HG03571 (cell line): ENCODE data around the gene CLEC2B.
"Not testable (repeated sequence)": the region's sequence is repeated elsewhere in the genome, so short reads cannot be mapped to it uniquely, and the experiment has no call there.

Source experiments
- ATAC-seq: cut with Tn5 transposase; IDR thresholded peaks from one replicate; pipeline ENCODE4 v1.9.1; 2021; ENCODE audit not compliant: unreplicated experiment

The CLEC2B gene

DNA sequence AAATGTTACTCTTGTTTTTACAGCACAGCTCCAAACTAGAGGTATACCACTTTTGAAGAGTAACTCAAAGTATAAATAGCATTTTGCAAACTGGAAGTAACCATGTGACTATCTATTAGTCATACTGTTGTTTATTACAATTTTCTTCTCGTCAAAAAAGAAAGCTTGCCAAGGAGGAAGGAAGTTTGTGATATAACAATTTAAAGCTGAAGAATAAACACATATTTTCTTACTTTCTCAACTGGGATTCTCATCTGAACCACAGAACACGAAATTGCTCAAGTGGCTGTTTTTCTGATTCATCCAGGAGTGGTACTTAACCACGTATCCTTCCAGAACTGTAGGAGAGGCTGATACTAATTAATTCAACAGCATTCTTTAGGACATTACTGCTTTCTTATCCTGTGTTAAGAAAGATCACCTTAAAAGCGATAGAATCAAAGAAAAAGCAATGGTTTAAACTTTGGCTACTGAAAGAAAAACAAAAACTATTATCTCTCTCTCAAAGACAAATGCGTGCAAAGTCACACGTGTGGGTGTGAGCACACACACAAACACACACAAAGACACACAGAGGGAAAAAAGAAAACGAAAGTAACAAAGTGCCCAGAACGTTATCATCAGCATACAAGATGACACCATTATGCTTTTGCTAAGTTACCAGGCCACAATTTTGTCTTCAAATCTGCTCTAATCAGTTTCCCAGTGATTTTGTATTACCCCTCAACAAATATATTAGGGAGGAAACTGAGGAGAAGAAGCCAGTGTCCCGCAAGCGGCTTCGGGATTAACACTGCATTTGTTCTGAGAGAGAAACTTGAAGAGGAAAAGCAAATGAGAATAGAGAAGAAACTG, at the start of gene CLEC2B:
TSS of gene CLEC2B (minus strand) at position 48 of the 855 bp plus-strand sequence.
- ATAC-seq: peak; percentile 40

DNA sequence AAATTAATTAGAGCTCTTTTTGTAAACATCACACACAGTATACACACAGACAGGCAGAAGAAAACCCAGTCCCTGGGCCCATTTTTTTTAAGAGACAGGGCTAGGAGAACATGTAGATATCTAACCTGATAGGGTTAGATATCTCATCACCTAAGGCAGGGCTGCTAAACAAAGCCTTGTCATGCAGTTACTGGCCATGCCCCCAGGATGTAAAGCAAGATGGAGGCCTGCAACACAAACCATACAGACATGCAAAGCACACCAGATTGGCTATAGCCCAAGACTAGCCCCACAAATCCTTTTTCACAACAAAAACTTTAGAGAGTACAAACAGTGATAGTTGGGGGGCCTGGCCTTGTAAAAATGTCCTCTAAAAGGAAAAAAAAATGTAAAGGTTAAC, 42.6 kb upstream of the CLEC2B start:
- ATAC-seq: no peak

DNA sequence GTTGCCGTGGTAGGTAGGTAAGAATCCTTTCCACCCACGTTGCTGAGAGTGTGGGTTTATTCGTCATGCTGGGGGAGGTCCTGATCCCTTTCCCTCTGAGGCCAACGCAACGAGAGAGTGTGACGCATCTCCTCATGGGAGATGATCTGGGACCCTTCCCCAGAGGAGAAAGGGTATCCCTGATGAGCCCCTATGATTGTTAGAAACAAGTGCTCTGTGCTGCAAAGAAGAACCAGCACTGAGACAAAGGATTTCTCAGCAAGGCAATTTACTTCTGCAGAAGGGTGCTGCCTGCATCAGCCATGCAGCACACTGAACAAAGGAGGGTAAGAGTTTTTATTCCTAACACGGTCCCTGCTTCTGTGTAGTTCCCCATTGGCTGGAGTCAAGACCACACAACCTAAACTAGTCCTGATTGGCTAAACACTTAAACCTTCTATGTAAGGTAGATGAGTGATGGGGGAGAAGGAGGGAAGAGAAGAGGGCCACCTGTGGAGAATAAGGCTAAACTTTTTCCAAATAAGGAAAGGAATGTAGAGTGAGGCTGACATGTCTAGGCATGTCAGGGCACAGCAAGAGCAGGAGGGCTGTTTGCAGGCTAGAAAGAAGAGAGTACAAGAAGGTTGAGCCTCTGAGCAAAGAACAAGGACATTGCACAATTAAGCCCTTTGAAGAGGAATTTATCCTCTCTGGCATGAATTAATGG, 41.7 kb upstream of the CLEC2B start:
- ATAC-seq: no peak

DNA sequence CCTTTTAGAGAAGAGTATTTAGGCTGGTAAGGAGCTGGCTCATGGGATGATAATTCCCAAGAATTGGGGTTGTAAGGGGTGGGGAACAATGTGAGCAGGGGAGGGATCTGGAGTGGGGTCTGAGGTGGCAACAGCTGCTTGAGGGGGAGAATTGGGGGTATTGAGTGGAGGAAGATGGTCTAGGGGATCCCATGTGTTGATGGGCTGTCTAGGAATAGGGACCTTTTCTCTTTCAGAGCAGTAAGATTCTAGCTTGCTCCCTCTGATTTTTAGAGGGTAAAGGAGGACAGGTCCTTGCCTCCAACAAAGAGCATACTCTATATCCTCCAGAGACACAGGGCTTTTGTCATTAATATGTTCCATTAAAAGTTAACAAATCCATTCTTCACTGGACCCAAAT, 40.6 kb upstream of the CLEC2B start:
- ATAC-seq: no peak

DNA sequence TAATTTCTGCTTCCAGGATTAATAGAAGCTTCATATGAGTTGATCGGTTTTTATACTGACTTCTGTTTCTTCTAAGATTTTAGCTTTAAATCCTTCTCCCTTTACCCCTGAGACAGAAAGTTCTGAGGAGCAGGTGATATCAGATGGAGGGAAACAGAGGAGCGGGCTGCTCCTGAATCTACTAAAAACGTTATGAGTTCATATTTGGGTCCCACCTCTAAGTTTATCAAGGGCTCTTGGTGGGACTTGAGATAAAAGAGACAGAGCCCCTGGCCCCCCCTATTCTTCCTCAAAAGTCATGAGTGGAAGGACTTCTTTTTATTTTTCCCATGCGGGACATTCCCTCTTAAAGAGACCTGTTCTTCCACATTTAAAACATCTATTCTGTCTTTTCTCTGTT, 39.2 kb upstream of the CLEC2B start:
- ATAC-seq: no peak

DNA sequence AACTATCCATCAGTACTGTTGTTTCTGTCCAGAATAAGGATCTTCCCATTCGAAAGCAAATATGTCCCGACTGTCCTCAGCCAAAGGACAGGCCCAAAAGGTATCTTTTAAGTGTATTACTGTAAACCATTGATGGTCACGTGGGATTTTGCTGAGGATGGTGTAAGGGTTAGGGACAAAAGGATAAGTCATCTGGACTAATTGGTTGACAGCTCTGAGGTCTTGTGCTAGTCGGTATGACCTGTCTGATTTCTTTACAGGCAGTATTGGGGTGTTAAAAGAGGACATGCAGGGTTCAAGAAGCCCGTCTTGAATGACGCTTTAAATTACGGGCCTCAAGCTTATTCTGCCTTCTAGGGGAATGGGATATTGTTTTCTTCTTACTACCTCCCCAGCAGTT, 38.6 kb upstream of the CLEC2B start:
- ATAC-seq: no peak

DNA sequence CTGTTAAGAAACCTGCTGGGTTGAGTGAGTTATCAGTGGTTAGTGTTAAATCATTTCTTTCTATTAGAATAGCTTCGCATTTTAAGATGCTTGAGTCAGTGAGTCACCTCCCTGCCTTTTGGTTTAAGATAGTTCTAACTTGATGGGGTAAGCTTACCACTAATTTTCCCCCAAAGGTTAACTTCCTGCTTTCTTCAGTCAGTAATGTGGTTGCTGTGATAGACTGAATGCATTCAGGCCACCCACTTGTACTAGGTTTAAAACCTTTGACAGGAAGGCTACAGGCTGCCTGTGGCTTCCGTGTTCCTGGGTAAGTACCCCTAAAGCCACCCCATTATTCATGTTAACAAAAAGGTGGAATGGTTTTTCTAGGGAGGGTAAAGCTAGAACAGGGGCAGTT, 37.7 kb upstream of the CLEC2B start:
- ATAC-seq: no peak

DNA sequence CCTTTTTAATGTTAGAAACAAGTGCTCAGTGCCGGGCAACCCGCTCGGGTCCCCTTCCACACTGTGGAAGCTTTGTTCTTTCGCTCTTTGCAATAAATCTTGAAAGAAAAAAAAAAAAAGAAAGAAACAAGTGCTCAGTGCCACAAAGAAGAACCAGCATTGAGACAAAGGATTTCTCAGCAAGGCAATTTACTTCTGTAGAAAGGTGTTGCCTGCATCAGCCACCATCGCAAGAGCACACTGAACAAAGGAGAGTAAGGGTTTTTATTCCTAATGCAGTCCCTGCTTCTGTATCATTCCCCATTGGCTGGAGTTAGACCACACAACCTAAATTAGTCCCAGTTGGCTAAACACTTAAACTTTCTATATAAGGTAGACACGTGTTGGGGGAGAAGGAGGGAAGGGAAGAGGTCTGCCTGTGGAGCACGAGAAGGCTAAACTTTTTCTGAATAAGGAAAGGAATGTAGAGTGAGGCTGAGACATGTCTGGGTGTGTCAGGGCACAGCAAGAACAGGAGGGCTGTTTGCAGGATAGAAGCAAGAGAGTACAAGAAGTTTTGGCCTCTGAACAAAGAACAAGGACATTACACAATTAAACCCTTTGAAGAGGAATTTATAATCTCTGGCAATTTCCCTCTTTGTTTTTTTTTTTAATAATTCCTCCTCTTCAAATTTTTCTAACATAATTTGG, 33.5 kb upstream of the CLEC2B start:
- no peak for ATAC-seq

DNA sequence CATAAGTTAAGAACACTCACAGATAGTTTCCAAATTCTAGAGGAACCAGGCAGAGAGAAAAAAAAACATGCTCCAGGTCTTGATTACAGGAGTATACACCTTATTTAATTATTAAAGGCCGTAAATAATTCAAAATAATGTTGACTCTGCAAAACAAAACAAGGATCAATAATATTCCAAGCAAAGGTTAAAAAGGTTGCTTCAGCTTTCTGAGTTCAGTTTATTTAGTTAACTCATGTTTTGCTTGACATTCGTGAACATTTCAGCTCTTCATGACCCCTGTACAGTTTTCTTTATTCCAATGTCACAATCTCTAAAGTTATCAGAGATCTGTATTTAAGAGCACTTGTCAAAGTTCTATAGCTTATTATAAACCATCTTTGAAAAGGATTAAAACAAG, 31.8 kb upstream of the CLEC2B start:
- no peak for ATAC-seq

DNA sequence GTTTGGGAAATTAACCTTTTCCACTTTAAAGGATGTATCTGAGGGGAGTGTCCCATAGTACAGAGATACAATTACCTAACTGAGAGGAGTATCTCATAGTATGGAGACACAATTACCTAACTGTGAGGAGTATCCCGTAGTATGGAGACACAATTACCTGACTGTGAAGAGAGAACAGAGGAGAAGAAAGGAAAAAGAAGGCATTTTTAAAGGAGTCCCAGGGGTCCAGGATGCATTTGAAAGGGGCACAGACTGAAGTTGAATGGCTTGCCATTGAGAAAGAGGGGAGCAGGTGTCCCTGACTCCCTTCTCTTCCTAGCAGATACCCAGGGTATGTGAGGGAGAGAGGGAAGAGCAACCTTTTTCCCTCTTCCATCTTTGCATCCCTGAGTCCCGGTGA, 30.1 kb upstream of the CLEC2B start:
- no peak for ATAC-seq

DNA sequence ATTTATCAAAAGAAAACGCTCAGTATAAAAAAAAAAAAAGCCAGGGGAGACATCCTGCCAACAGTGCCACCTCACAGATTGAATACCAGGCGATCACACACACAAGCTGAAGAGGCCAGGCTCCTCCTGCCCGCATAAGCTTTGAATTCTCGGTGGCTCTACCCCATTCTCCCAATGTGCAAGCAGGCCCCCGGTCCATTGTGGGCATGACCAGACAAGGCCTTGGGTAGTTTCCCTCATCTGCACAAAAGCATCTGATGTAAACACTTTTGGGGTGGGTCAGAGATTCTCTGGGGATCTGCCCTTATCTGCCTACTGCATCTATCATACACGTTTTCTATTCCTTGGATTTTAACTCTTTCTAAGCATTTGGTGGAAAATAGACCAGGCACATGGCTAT, 28.4 kb upstream of the CLEC2B start:
- ATAC-seq: no peak

DNA sequence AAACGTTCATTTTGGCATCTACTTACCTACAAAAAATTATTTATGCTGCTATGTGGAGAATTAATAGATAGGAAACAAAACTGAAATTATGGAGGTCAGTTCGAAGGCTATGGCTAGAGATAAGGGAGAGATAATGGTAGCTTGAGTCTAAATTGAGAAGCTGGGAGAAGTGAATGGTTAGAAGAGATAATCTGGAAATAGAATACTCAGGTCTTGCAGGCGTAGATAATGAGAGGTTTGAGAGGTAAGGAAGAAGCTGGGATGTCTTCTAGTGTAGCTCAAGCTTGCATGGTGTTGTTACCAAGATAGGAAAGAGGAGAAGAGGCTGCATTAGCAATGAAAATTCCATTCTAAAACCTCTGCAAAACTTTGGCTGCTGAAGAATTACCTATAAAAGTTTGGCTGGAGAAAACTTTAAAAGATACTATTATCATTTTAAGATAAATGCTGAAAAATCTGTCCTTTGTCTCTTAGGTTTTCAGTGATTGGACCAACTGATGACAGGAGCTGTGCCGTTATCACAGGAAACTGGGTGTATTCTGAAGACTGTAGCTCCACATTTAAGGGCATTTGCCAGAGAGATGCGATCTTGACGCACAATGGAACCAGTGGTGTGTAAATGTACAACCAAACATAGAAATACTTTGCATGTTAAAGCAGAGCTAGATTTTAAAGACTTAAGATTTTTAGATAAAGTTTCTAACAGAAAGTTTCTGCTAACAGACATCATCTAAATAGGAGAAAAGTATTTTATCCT, 26.2 kb upstream of the CLEC2B start:
- ATAC-seq: no peak

DNA sequence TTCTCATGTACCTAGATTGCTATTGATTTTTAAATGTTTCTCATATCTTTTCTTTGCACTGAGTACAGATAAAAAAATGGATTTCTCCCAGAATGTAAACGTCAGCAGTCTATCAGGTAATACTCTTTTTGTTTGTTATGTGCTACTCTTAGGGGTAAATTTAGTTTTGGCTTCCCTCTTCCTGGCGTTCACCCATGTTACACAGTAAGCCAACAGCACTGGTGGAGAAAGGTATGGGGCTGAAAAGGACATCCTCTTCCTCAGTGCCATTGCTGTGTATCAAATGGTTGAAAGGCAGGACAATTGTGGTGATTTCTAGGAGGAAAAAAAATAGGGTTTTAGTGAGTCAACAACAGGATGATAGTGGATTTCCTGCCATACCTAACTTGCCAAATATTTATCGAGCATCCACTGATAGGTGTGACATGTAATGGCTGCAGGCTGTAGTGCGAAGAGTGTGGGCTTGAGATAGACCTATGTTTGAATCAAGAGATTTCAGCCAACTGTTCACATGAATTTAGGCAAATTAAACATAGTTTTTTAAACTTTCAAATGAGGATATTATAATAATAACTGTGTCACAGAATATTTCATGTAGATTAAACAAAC, 19.6 kb upstream of the CLEC2B start:
- ATAC-seq: no peak

DNA sequence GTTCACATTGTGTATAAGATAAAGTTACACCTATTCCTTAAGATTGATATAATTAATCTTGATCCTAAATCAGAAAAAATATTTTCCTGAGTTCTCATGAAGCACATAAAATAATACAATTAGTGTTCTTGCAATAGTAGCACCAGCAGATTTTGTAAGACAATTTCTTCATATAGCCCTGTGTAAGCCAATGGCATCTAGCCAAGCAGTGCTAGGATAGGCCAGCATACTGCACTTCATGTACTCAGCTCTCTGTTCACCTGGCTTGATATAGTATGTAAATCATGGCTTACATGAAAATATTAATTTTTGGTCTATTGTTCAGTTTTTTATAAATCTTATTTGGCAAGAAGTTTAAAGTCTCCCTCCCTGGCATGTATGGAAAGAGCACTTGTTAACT, 14.0 kb upstream of the CLEC2B start:
- no peak for ATAC-seq

DNA sequence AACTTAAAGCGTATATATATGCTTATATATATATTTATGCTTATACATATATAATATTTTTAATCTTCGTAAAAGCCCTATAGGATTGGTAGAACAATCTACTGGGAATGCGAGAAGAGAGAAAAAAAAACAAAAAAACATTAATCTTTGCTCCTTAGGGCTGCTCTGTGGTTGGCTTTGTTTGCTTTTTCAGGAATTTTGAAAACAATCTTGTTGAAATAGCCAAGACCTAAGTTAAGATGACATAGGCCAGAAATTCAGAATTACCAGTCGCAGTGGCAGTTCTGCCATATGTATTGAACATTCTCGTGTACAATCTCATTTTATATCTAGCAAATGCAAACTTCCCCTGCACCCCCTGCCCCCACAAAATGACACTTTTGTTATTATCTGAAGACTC, 12.8 kb upstream of the CLEC2B start:
- no peak for ATAC-seq

DNA sequence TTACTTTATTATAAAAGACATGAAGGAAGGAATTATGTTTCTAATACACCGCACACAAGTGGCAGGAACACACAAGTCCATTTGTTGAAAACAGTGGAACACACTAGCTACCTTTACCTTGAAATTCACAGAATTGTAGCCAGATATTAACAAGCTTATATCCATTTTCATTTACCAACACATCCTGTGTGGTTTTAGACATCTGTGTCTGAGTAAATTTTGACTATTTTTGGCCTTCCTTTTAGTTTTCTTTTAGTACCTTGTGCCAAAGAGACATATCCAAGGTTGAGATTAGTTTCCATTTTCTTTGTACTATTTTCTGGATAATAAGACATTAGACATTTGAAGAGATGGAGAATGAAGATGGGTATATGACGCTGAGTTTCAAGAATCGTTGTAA, 12.1 kb upstream of the CLEC2B start, which contains the start of gene KLRF2:
TSS of gene KLRF2 (plus strand) at position 244 of the 400 bp plus-strand sequence. CDS start at position 351, 107 bp downstream.
- no peak for ATAC-seq

DNA sequence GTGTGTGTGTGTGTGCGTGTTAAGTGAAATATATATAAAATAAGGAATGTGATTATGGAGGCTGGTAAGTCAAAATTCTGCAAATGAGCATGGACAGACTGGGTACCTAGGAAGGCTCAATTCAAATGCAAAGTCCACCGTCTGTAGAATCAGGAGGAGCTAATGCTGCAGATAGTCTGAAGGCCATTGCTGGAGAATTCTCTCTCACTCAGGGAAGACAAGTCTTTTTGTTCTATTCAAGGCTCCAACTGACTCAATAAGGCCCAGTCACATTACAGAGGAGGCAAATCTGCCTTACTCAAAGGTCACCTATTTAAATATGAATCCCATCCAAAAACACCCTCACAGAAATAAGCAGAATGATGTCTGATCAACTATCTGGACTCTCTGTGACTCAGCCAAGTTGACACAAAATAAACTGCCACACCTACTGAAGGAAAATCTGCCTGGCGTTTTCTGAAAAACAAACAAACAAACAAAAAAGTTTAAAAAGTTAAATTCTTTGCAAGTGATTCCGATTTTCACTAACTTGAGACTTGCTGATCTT, 11.5 kb upstream of the CLEC2B start:
- no peak for ATAC-seq

DNA sequence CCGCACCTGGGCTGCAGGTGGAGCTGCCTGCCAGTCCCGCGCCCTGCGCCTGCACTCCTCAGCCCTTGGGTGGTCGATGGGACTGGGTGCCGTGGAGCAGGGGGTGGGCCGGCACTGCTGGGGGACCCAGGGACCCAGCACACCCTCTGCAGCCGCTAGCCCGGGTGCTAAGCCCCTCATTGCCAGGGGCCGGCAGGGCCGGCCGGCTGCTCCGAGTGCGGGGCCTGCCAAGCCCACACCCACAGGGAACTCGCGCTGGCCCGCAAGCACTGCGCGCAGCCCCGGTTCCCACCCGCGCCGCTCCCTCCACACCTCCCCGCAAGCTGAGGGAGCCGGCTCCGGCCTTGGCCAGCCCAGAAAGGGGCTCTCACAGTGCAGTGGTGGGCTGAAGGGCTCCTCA, 7.0 kb upstream of the CLEC2B start:
- ATAC-seq: not testable (repeated sequence)

DNA sequence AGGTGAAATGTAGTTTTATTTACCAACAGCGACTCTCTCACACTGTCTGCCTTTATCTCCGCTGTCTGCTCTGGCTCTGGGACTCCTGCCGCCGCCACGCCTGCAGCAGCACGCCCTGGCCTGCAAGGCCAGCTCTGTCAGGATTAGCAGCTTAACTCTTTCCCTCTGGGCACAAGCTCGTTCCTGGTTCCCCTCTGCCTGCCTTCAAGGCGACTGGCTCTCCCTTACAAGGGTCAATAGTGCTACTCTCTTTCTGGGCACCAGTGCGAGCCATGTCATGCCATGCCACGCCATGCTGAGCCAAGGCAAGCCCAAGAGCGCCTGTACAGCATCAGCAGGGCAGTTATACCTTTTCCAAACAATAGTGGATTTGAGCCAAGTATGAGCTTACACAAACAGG, 3.6 kb upstream of the CLEC2B start:
- ATAC-seq: no peak

DNA sequence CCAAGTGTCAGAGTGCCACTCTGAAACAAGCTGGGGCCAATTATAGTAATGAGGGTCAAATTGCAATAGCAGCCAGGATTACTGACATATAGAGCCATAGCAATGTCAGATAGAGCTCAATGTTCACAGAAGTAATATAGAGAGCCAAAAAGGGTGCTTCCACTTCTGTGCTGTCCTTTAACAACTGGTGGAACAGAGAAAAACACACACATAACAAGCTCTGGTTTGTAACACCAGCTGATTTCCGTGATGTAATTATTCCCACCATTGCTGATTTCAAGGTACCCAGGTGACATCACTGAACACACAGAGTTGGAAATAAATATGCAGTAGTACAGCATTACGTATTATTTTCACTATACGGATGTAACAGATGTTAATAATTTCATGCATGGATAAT, 3.0 kb upstream of the CLEC2B start:
- ATAC-seq: no peak
